IMR-90 (cell line): ENCODE results near the gene MECR. TPM values are rescaled to one million over a fixed set of nuclear protein-coding genes. Genes with fewer than 3 reads are reported as not detected.

Experiments
- ATAC-seq: fragments of 200-7000 bp; cut with Tn5 transposase; 2 replicates; pipeline ENCODE4 v1.9.1; 2020; ENCODE audit warnings: low read depth, mild to moderate bottlenecking, moderate library complexity
- BruUV-seq: library from RNA; stranded (reverse); fragments of 400-500 nt; replicated peaks from 2 replicates; lab custom pipeline; 2021; lab: Mats Ljungman, UMichigan
- CTCF ChIA-PET: fragments of 300-600 bp; formaldehyde crosslinking; extraction: SDS; loops from one replicate; lab custom pipeline; 2021; ENCODE audit warnings: antibody characterized with exemption; lab: Yijun Ruan, JAX
- POLR2A ChIA-PET: fragments of 300-600 bp; sonication (Branson Sonifier 250); formaldehyde crosslinking; loops from one replicate; lab custom pipeline; 2022; ENCODE audit warnings: antibody characterized with exemption; ENCODE audit not compliant: unreplicated experiment; lab: Charles Lee
- DNase-seq: peaks from one replicate; pipeline ENCODE4 v3.0.0; 2013
- H2AFZ ChIP-seq: replicated peaks from 2 replicates; pipeline ENCODE3; 2013; ENCODE audit warnings: low read length, mild to moderate bottlenecking; ENCODE audit not compliant: poor library complexity
- H2AK5ac ChIP-seq: 2 replicates; pipeline ENCODE4 v1.6.1; 2013; ENCODE audit warnings: low read depth, low read length, inconsistent platforms
- H2AK9ac ChIP-seq: replicated peaks from 2 replicates; pipeline ENCODE3; 2013; ENCODE audit warnings: mild to moderate bottlenecking, low read depth, low read length, moderate library complexity; ENCODE audit not compliant: poor library complexity
- H2BK120ac ChIP-seq: 2 replicates; pipeline ENCODE4 v1.6.1; 2013; ENCODE audit warnings: low read depth, low read length, inconsistent platforms
- H2BK15ac ChIP-seq: 3 replicates; pipeline ENCODE4 v1.6.1; 2013; ENCODE audit warnings: low read depth, low read length, inconsistent platforms
- H2BK20ac ChIP-seq: 2 replicates; pipeline ENCODE4 v1.6.1; 2013; ENCODE audit warnings: low read depth, mild to moderate bottlenecking, inconsistent platforms, low read length, moderate library complexity
- H2BK5ac ChIP-seq: 2 replicates; pipeline ENCODE4 v1.6.1; 2013; ENCODE audit warnings: mild to moderate bottlenecking, low read depth, low read length, inconsistent platforms; ENCODE audit not compliant: poor library complexity, severe bottlenecking
- H3K14ac ChIP-seq: replicated peaks from 2 replicates; pipeline ENCODE4 v1.6.1; 2013; ENCODE audit warnings: low read depth, low read length, inconsistent platforms
- H3K18ac ChIP-seq: 2 replicates; pipeline ENCODE4 v1.6.1; 2013; ENCODE audit warnings: low read depth, low read length, control low read depth
- H3K23ac ChIP-seq: 2 replicates; pipeline ENCODE4 v1.6.1; 2013; ENCODE audit warnings: low read depth, low read length, inconsistent platforms
- H3K27ac ChIP-seq: 2 replicates; pipeline ENCODE4 v1.5.1; 2013; ENCODE audit warnings: mild to moderate bottlenecking, control low read depth, low read length; ENCODE audit not compliant: insufficient read depth
- H3K27me3 ChIP-seq: 2 replicates; pipeline ENCODE4 v1.6.1; 2013; ENCODE audit warnings: low read length; ENCODE audit not compliant: control insufficient read depth, insufficient read depth
- H3K36me3 ChIP-seq: 2 replicates; pipeline ENCODE4 v1.6.1; 2013; ENCODE audit warnings: low read length, mixed read lengths; ENCODE audit not compliant: control insufficient read depth, insufficient read depth
- H3K4ac ChIP-seq: 2 replicates; pipeline ENCODE4 v1.6.1; 2013; ENCODE audit warnings: low read depth, low read length, inconsistent platforms
- H3K4me1 ChIP-seq: 2 replicates; pipeline ENCODE4 v1.6.1; 2013; ENCODE audit warnings: low read length, mixed read lengths; ENCODE audit not compliant: control insufficient read depth, insufficient read depth
- H3K4me2 ChIP-seq: 2 replicates; pipeline ENCODE4 v1.6.1; 2013; ENCODE audit warnings: low read depth, mild to moderate bottlenecking, control low read depth, low read length, moderate library complexity
- H3K4me3 ChIP-seq: 2 replicates; pipeline ENCODE4 v1.5.1; 2013; ENCODE audit warnings: low read depth, mild to moderate bottlenecking, control low read depth, low read length, moderate library complexity; ENCODE audit not compliant: insufficient read depth
- H3K56ac ChIP-seq: 2 replicates; pipeline ENCODE4 v1.6.1; 2013; ENCODE audit warnings: low read length, inconsistent platforms; ENCODE audit not compliant: insufficient read depth; ENCODE audit errors: extremely low read depth
- H3K79me1 ChIP-seq, 2 experiments: 2 replicates each; pipeline ENCODE4 v1.6.1; 2013; ENCODE audit warnings: low read length in 2 of 2, inconsistent platforms in 1 of 2, low read depth in 1 of 2
- H3K9ac ChIP-seq: 2 replicates; pipeline ENCODE4 v1.6.1; 2013; ENCODE audit warnings: low read depth, low read length, control low read depth
- H3K9me1 ChIP-seq: 2 replicates; pipeline ENCODE4 v1.6.1; 2013; ENCODE audit warnings: low read length, inconsistent platforms; ENCODE audit not compliant: insufficient read depth
- H3K9me3 ChIP-seq: 2 replicates; pipeline ENCODE4 v1.6.1; 2013; ENCODE audit warnings: low read length; ENCODE audit not compliant: control insufficient read depth, insufficient read depth
- H4K20me1 ChIP-seq: 2 replicates; pipeline ENCODE4 v1.6.1; 2013; ENCODE audit warnings: low read length, inconsistent platforms; ENCODE audit not compliant: insufficient read depth
- H4K5ac ChIP-seq: 2 replicates; pipeline ENCODE4 v1.6.1; 2013; ENCODE audit warnings: mild to moderate bottlenecking, low read depth, low read length, control low read depth
- H4K8ac ChIP-seq, 2 experiments: 2 replicates each; pipeline ENCODE4 v1.6.1; 2013; ENCODE audit warnings: low read depth in 2 of 2, low read length in 2 of 2, control low read depth in 1 of 2, inconsistent platforms in 1 of 2
- H4K91ac ChIP-seq: 2 replicates; pipeline ENCODE4 v1.6.1; 2013; ENCODE audit warnings: low read depth, low read length, inconsistent platforms; ENCODE audit not compliant: insufficient read depth
- BHLHE40 ChIP-seq: fragments of 150-350 bp; IDR thresholded peaks from 2 replicates; pipeline ENCODE4 v1.6.1; 2016; ENCODE audit warnings: mild to moderate bottlenecking, low read depth, low read length
- CEBPB ChIP-seq: IDR thresholded peaks from 2 replicates; pipeline ENCODE4 v1.6.1; 2012; ENCODE audit warnings: low read depth, low read length, improper control_type of control experiment
- CHD1 ChIP-seq: IDR thresholded peaks from 2 replicates; pipeline ENCODE4 v1.6.1; 2012; ENCODE audit warnings: low read depth, low read length, improper control_type of control experiment
- FOS ChIP-seq: fragments of 150-350 bp; IDR thresholded peaks from 2 replicates; pipeline ENCODE4 v1.6.1; 2016; ENCODE audit warnings: low read depth, low read length
- MAFK ChIP-seq: IDR thresholded peaks from 2 replicates; pipeline ENCODE4 v1.6.1; 2012; ENCODE audit warnings: low read depth, low read length, improper control_type of control experiment
- MXI1 ChIP-seq: IDR thresholded peaks from 2 replicates; pipeline ENCODE4 v1.6.1; 2012; ENCODE audit warnings: low read depth, mild to moderate bottlenecking, low read length, moderate library complexity, borderline replicate concordance
- NFE2L2 ChIP-seq: fragments of 150-350 bp; IDR thresholded peaks from 2 replicates; pipeline ENCODE4 v1.6.1; 2016; ENCODE audit warnings: low read depth, mild to moderate bottlenecking, low read length
- POLR2A ChIP-seq: IDR thresholded peaks from 2 replicates; pipeline ENCODE4 v1.6.1; 2012; ENCODE audit warnings: mild to moderate bottlenecking, low read depth, low read length
- RAD21 ChIP-seq: IDR thresholded peaks from 2 replicates; pipeline ENCODE4 v1.6.1; 2012; ENCODE audit warnings: low read length, improper control_type of control experiment
- RCOR1 ChIP-seq: IDR thresholded peaks from 2 replicates; pipeline ENCODE4 v1.6.1; 2012; ENCODE audit warnings: mild to moderate bottlenecking, low read length, improper control_type of control experiment; ENCODE audit not compliant: insufficient replicate concordance
- RFX5 ChIP-seq: IDR thresholded peaks from 2 replicates; pipeline ENCODE4 v1.8.0; 2012; ENCODE audit warnings: low read depth, mild to moderate bottlenecking, low read length, moderate library complexity
- SMC3 ChIP-seq: fragments of 150-350 bp; IDR thresholded peaks from 2 replicates; pipeline ENCODE4 v1.6.1; 2016; ENCODE audit warnings: low read depth, mild to moderate bottlenecking, antibody characterized with exemption, low read length, moderate library complexity
- WGBS, 2 experiments: methylation state at CpG; one replicate each; pipeline versions ENCODE4 v1.1.5 to v1.1.7; 2013; ENCODE audit warnings: missing lambda C conversion rate in 2 of 2; ENCODE audit not compliant: insufficient read length in 1 of 2; ENCODE audit errors: extremely low coverage in 2 of 2; 5-methylcytosine and 5-hydroxymethylcytosine counted together
- dilution Hi-C: fragments of 300-500 bp; cut with HindIII; formaldehyde crosslinking; loops from one replicate; pipeline ENCODE4 v1.14.3; 2018; ENCODE audit warnings: low sequenced_read_pairs; ENCODE audit not compliant: unreplicated experiment
- in situ Hi-C: fragments of 300-500 bp; cut with MboI; formaldehyde crosslinking; loops from 3 replicates; pipeline ENCODE4 v1.14.3; 2019; ENCODE audit warnings: low sequenced_read_pairs, inconsistent platforms, mixed read lengths
- intact Hi-C: fragments of 100-400 bp; cut with micrococcal nuclease; formaldehyde crosslinking; loops from 2 replicates; pipeline ENCODE4 v1.10.0; 2022
- polyA plus RNA-seq, 3 experiments: library from polyadenylated mRNA; depleted of rRNA; stranded (reverse); fragments of >200 nt; gene quantifications; 2 replicates each; pipeline ENCODE4 v1.2.3, GENCODE V29; 2012; ENCODE audit warnings: low replicate concordance in 1 of 3
- total RNA-seq: library from RNA; depleted of rRNA; stranded (reverse); fragments of >200 nt; gene quantifications from 2 replicates; pipeline ENCODE4 v1.2.3, GENCODE V29; 2012
- TF ChIP-seq, protein P1 (sequence below): fragments of 150-350 bp; IDR thresholded peaks from 2 replicates; pipeline ENCODE4 v1.6.1; 2017; ENCODE audit warnings: mild to moderate bottlenecking, antibody characterized with exemption, low read length, low read depth
- TF ChIP-seq, protein P2 (sequence below): fragments of 150-350 bp; IDR thresholded peaks from 2 replicates; pipeline ENCODE4 v1.6.1; 2016; ENCODE audit warnings: low read depth, mild to moderate bottlenecking, low read length, moderate library complexity, borderline replicate concordance
- TF ChIP-seq, protein P3 (sequence below): conservative IDR thresholded peaks from 2 replicates; pipeline ENCODE4 v1.5.1; 2012; ENCODE audit warnings: mild to moderate bottlenecking, low read depth, low read length, improper control_type of control experiment

The MECR gene
- total and polyA plus RNA-seq, 2 of the 4 experiments (the other 2 are of a cell fraction): 20.3 to 24.8 TPM

DNA sequence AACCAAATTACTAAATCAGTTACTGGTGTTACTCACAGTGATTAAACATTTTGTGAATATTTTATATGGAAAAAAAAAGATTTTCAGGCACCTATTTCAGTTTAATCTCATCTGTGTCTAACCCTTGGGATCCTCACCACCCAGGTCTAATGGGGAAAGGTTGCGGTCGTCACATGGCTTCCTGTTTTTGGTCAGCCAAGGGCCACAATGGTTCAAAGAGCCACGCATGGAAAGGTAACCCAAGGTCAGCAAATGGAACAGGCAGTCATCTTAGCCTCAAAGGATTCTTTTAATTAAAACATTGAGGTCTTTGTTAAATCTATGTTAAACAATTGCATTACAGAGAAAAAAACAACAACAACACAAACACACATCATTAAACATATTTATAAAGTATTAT is 71.0 kb downstream of the MECR start:
- no peak overlapping the region for H4K91ac ChIP-seq
- no peak overlapping the region for H2AFZ ChIP-seq
- peaks cover 17% of the 10 kb centered on the region for H3K9me1 ChIP-seq
- no peaks in the 10 kb centered on the region for H3K9me3 ChIP-seq
- no peak overlapping the region for H2BK5ac ChIP-seq
- no peak overlapping the region for H3K4ac ChIP-seq
- H3K79me1 ChIP-seq: peaks cover 24 to 80% of the 10 kb centered on the region in 2 experiments; a peak in 3 of 4 replicates
- no peak overlapping the region for H3K27ac ChIP-seq
- no peaks in the 10 kb centered on the region for H3K4me1 ChIP-seq
- DNase-seq (no peak), ATAC-seq (no peak)
- H2BK120ac ChIP-seq: no peak overlapping the region
- H3K18ac ChIP-seq: no peak overlapping the region
- H3K27me3 ChIP-seq: no peaks in the 10 kb centered on the region
- no peak overlapping the region for H3K4me2 ChIP-seq
- CTCF ChIA-PET: interaction anchor here (1.0 kb wide), 1 partner anchor 37 kb away, joined by 3 read pairs; no protein-coding TSS in a partner anchor
- no peak overlapping the region for H2BK15ac ChIP-seq
- no peak overlapping the region for H3K9ac ChIP-seq
- H3K4me3 ChIP-seq: no peak overlapping the region
- TF ChIP-seq NFE2L2 (no peak), BHLHE40 (no peak), RFX5 (no peak), MAFK (no peak), SMC3 (no peak), POLR2A (no peak), MXI1 (no peak), CEBPB (no peak), RAD21 (no peak), FOS (no peak), RCOR1 (no peak), CHD1 (no peak)
- TF ChIP-seq, protein P1, sequence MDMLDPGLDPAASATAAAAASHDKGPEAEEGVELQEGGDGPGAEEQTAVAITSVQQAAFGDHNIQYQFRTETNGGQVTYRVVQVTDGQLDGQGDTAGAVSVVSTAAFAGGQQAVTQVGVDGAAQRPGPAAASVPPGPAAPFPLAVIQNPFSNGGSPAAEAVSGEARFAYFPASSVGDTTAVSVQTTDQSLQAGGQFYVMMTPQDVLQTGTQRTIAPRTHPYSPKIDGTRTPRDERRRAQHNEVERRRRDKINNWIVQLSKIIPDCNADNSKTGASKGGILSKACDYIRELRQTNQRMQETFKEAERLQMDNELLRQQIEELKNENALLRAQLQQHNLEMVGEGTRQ: no peak
- TF ChIP-seq, protein P2, sequence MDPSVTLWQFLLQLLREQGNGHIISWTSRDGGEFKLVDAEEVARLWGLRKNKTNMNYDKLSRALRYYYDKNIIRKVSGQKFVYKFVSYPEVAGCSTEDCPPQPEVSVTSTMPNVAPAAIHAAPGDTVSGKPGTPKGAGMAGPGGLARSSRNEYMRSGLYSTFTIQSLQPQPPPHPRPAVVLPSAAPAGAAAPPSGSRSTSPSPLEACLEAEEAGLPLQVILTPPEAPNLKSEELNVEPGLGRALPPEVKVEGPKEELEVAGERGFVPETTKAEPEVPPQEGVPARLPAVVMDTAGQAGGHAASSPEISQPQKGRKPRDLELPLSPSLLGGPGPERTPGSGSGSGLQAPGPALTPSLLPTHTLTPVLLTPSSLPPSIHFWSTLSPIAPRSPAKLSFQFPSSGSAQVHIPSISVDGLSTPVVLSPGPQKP: no peak
- TF ChIP-seq, protein P3, sequence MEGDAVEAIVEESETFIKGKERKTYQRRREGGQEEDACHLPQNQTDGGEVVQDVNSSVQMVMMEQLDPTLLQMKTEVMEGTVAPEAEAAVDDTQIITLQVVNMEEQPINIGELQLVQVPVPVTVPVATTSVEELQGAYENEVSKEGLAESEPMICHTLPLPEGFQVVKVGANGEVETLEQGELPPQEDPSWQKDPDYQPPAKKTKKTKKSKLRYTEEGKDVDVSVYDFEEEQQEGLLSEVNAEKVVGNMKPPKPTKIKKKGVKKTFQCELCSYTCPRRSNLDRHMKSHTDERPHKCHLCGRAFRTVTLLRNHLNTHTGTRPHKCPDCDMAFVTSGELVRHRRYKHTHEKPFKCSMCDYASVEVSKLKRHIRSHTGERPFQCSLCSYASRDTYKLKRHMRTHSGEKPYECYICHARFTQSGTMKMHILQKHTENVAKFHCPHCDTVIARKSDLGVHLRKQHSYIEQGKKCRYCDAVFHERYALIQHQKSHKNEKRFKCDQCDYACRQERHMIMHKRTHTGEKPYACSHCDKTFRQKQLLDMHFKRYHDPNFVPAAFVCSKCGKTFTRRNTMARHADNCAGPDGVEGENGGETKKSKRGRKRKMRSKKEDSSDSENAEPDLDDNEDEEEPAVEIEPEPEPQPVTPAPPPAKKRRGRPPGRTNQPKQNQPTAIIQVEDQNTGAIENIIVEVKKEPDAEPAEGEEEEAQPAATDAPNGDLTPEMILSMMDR: no peak
- H2AK9ac ChIP-seq: no peak overlapping the region
- no peak overlapping the region for H4K8ac ChIP-seq
- H2BK20ac ChIP-seq: no peak overlapping the region
- H2AK5ac ChIP-seq: no peak overlapping the region
- no TSS peak for BruUV-seq
- no peak overlapping the region for H4K5ac ChIP-seq
- 80% methylated on average over 2 of the region's 3 CpGs; no CpG with 5 or more reads in 1 of the 2 experiments for WGBS, 2 experiments
- H3K36me3 ChIP-seq: peaks cover 46% of the 10 kb centered on the region
- dilution Hi-C loops: no loop called here
- H4K20me1 ChIP-seq: peaks cover 61% of the 10 kb centered on the region
- intact Hi-C loops: no loop called here
- in situ Hi-C loops: no loop called here
- H3K56ac ChIP-seq: peak overlapping the region; percentile 30; the same call in 1 of the 2 replicates
- POLR2A ChIA-PET: no interaction called here
- H3K23ac ChIP-seq: no peak overlapping the region
- H3K14ac ChIP-seq: no peak overlapping the region
